ENCODE results near the gene LNP1. TPM values are rescaled to one million over a fixed set of nuclear protein-coding genes. Genes with fewer than 3 reads are reported as not detected.

The LNP1 gene
- total RNA-seq, 1 experiment from 2014 or later, result 1.8 TPM

DNA sequence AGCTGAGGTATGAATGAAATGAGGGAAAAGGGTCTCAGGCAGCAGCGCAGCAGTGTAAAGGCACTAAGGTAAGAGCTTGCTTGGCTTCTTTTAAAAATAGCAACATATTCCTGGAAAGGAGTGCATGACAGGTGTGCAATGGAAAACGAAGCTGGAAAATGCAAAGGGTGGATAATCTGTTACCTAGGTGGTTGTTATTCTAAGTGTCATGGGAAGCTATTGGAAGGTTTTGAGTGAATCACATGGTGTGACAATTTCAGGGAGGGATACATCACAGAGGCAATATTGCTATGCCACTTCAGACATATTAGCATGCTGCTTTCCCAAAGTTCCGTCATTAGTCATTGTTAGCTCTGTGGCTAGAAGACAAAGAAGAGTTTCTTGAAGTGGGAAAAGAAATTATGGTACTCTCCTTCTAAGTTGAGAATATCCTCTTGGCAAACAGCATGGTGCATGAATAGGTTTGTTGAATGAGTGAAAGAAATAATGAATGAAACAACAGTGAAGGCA, 62.4 kb downstream of the LNP1 start:
- Histone ChIP-seq H3K27me3 (ENCODE audit: control insufficient read depth, insufficient read depth, low read length) (no peaks in the 10 kb centered on the region; the same call in 1 of the 2 replicates), H3K4me1 (ENCODE audit: control insufficient read depth, insufficient read depth, low read length) (no peaks in the 10 kb centered on the region), H3K27ac (ENCODE audit: low read length) (no peak overlapping the region), H3K4me3 (ENCODE audit: low read depth in 2 of 2, low read length in 2 of 2) (no peak overlapping the region), H3K9me3 (ENCODE audit: control insufficient read depth, insufficient read depth, low read depth, low read length) (no peaks in the 10 kb centered on the region), H3K36me3 (ENCODE audit: control insufficient read depth, insufficient read depth, low read length) (no peaks in the 10 kb centered on the region)
- in situ Hi-C loops (cut with HindIII; ENCODE audit: low pct_unique_long_range_greater_than_20kb, low sequenced_read_pairs) (no loop called here), intact Hi-C loops (cut with micrococcal nuclease; ENCODE audit: unreplicated experiment) (loop anchor here (1.0 kb wide), 1 partner anchor 127 kb away; no protein-coding TSS in a partner anchor)
- no peak for ATAC-seq
- CTCF ChIA-PET, result interaction anchor here (0.7 to 2.0 kb wide), 4 partner anchors 98 to 171 kb away, joined by 3 to 18 read pairs (median 4); no protein-coding TSS in a partner anchor
- no peak for TF ChIP-seq POLR2AphosphoS5 (IDR thresholded peaks at IDR 0.05; ENCODE audit: low read depth, low read length)
- TF ChIP-seq TCF7L2 (IDR thresholded peaks at IDR 0.05; ENCODE audit: low read depth, low read length), result no peak
- TF ChIP-seq, protein P1, sequence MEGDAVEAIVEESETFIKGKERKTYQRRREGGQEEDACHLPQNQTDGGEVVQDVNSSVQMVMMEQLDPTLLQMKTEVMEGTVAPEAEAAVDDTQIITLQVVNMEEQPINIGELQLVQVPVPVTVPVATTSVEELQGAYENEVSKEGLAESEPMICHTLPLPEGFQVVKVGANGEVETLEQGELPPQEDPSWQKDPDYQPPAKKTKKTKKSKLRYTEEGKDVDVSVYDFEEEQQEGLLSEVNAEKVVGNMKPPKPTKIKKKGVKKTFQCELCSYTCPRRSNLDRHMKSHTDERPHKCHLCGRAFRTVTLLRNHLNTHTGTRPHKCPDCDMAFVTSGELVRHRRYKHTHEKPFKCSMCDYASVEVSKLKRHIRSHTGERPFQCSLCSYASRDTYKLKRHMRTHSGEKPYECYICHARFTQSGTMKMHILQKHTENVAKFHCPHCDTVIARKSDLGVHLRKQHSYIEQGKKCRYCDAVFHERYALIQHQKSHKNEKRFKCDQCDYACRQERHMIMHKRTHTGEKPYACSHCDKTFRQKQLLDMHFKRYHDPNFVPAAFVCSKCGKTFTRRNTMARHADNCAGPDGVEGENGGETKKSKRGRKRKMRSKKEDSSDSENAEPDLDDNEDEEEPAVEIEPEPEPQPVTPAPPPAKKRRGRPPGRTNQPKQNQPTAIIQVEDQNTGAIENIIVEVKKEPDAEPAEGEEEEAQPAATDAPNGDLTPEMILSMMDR (IDR thresholded peaks at IDR 0.05), result no peak
- no peak for TF ChIP-seq SIN3A (IDR thresholded peaks at IDR 0.05; ENCODE audit: borderline replicate concordance, insufficient read depth, low read depth, low read length)
- TF ChIP-seq, protein P2, sequence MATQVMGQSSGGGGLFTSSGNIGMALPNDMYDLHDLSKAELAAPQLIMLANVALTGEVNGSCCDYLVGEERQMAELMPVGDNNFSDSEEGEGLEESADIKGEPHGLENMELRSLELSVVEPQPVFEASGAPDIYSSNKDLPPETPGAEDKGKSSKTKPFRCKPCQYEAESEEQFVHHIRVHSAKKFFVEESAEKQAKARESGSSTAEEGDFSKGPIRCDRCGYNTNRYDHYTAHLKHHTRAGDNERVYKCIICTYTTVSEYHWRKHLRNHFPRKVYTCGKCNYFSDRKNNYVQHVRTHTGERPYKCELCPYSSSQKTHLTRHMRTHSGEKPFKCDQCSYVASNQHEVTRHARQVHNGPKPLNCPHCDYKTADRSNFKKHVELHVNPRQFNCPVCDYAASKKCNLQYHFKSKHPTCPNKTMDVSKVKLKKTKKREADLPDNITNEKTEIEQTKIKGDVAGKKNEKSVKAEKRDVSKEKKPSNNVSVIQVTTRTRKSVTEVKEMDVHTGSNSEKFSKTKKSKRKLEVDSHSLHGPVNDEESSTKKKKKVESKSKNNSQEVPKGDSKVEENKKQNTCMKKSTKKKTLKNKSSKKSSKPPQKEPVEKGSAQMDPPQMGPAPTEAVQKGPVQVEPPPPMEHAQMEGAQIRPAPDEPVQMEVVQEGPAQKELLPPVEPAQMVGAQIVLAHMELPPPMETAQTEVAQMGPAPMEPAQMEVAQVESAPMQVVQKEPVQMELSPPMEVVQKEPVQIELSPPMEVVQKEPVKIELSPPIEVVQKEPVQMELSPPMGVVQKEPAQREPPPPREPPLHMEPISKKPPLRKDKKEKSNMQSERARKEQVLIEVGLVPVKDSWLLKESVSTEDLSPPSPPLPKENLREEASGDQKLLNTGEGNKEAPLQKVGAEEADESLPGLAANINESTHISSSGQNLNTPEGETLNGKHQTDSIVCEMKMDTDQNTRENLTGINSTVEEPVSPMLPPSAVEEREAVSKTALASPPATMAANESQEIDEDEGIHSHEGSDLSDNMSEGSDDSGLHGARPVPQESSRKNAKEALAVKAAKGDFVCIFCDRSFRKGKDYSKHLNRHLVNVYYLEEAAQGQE (IDR thresholded peaks at IDR 0.05; ENCODE audit: insufficient read depth in 1 of 2, low read depth in 2 of 2, low read length in 1 of 2), result no peak
- DNase-seq (ENCODE audit: low read depth, low spot score), result no peak
- BruUV-seq (replicated peaks), result no TSS peak
- POLR2A ChIA-PET, result no interaction called here

DNA sequence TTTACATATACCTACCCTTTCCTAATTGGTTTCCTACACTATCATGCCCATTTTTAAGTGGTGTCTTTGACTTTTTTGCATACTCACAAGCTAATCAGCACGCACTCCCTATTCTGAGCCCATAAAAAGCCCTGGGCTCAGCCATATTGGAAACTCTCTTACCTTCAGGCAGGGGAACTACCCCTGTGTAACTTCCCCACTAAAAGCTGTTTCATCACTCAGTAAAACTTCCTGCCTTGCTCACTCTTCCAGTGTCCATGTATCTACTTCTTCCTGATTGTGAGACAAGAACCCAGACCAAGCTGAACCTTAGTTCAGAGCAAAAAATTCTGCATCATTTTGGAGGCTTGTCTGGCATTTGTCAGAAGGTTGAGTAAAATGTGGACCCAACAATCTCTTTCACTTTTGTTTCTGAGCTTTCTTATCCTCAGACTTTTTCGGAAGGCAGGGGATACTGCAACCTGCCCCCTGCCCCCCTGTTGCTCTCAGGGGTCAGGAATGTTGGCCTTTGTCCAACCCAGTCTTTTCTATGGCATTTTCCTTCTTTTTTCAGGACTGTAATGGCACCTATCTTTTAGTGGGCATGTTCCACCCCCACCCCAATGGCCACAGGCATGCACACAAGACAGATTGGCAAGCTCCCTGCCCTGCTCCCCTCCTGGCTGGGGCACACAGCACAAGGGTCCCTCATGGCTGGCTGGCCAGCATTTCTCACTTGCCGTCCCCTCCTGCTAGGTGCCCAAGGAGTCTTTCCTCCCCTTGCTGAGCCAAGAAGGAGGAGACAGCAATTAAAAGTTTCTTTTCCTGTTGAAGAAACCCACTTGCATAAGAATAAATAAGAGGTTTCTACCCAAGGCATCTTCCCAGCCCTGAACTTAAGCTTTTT, 64.8 kb downstream of the LNP1 start:
- TF ChIP-seq, protein P2 (IDR thresholded peaks at IDR 0.05; ENCODE audit: insufficient read depth in 1 of 2, low read depth in 2 of 2, low read length in 1 of 2), result no peak
- TF ChIP-seq, protein P1 (IDR thresholded peaks at IDR 0.05), result no peak
- TF ChIP-seq TCF7L2 (IDR thresholded peaks at IDR 0.05; ENCODE audit: low read depth, low read length), result no peak
- in situ Hi-C loops (cut with HindIII; ENCODE audit: low pct_unique_long_range_greater_than_20kb, low sequenced_read_pairs) (no loop called here), intact Hi-C loops (cut with micrococcal nuclease; ENCODE audit: unreplicated experiment) (no loop called here)
- Histone ChIP-seq H3K4me1 (ENCODE audit: control insufficient read depth, insufficient read depth, low read length) (no peaks in the 10 kb centered on the region), H3K27ac (ENCODE audit: low read length) (no peak overlapping the region), H3K4me3 (ENCODE audit: low read depth in 2 of 2, low read length in 2 of 2) (no peak overlapping the region), H3K27me3 (ENCODE audit: control insufficient read depth, insufficient read depth, low read length) (no peaks in the 10 kb centered on the region; the same call in 1 of the 2 replicates), H3K36me3 (ENCODE audit: control insufficient read depth, insufficient read depth, low read length) (no peaks in the 10 kb centered on the region), H3K9me3 (ENCODE audit: control insufficient read depth, insufficient read depth, low read depth, low read length) (peaks cover 6% of the 10 kb centered on the region; the same call in 1 of the 2 replicates)
- CTCF ChIA-PET, result interaction anchor here (0.5 to 0.6 kb wide), 2 partner anchors 147 to 169 kb away, joined by 3 to 4 read pairs; no protein-coding TSS in a partner anchor
- POLR2A ChIA-PET, result interaction anchor here (0.7 kb wide), 1 partner anchor 245 kb away, joined by 6 read pairs; no protein-coding TSS in a partner anchor
- DNase-seq (ENCODE audit: low read depth, low spot score) (no peak), ATAC-seq (no peak)
- BruUV-seq (replicated peaks), result no TSS peak
